Neural cell (in vitro differentiated cells): ENCODE results near the gene SOX13. TPM values are rescaled to one million over a fixed set of nuclear protein-coding genes. Genes with fewer than 3 reads are reported as not detected.

Experiments
- H2AFZ ChIP-seq: fragments of 200-600, 300-800 bp; sonication (generic), shearing (Covaris generic); 2 replicates; pipeline ENCODE4 v1.6.0; 2014; ENCODE audit warnings: low read depth, mild to moderate bottlenecking, antibody characterized with exemption, low read length, moderate library complexity
- H3F3A ChIP-seq: fragments of 200-600 bp; shearing (Covaris generic); 2 replicates; pipeline ENCODE4 v1.6.1; 2016; ENCODE audit warnings: mild to moderate bottlenecking, moderate library complexity, mixed read lengths, antibody characterized with exemption, low read length; ENCODE audit not compliant: insufficient read depth, poor library complexity, severe bottlenecking
- H3K27ac ChIP-seq: fragments of 200-600, 300-800 bp; sonication (generic), shearing (Covaris generic); 2 replicates; pipeline ENCODE4 v1.5.1; 2014; ENCODE audit warnings: mild to moderate bottlenecking, low read length, moderate library complexity
- H3K27me3 ChIP-seq: fragments of 300-800, 200-600 bp; sonication (generic), shearing (Covaris generic); 2 replicates; pipeline ENCODE4 v1.6.0; 2014; ENCODE audit warnings: mild to moderate bottlenecking, low read depth, low read length, moderate library complexity; ENCODE audit not compliant: insufficient read depth
- H3K36me3 ChIP-seq: fragments of 300-800, 200-600 bp; sonication (generic), shearing (Covaris generic); 2 replicates; pipeline ENCODE4 v1.5.1; 2014; ENCODE audit warnings: mild to moderate bottlenecking, antibody characterized with exemption, low read length, moderate library complexity; ENCODE audit not compliant: insufficient read depth
- H3K4me2 ChIP-seq: fragments of 300-800, 200-600 bp; sonication (generic), shearing (Covaris generic); 2 replicates; pipeline ENCODE4 v1.6.0; 2014; ENCODE audit warnings: mild to moderate bottlenecking, low read length
- H3K4me3 ChIP-seq: fragments of 300-800, 200-600 bp; sonication (generic), shearing (Covaris generic); 2 replicates; pipeline ENCODE4 v1.5.1; 2014; ENCODE audit warnings: mild to moderate bottlenecking, low read length, moderate library complexity
- H3K79me2 ChIP-seq: fragments of 200-600 bp; shearing (Covaris generic); replicated peaks from 2 replicates; pipeline ENCODE4 v1.6.0; 2014; ENCODE audit warnings: mild to moderate bottlenecking, low read length, moderate library complexity; ENCODE audit not compliant: insufficient read depth
- H3K9ac ChIP-seq: fragments of 300-800, 200-600 bp; sonication (generic), shearing (Covaris generic); 2 replicates; pipeline ENCODE4 v1.6.1; 2016; ENCODE audit warnings: mild to moderate bottlenecking, low read length, mixed read lengths
- H3K9me2 ChIP-seq: fragments of 200-600 bp; shearing (Covaris generic); 2 replicates; pipeline ENCODE4 v1.6.1; 2016; ENCODE audit warnings: mild to moderate bottlenecking, low read length, mixed read lengths; ENCODE audit not compliant: insufficient read depth
- H3K9me3 ChIP-seq: fragments of 200-600, 300-800 bp; sonication (generic), shearing (Covaris generic); 2 replicates; pipeline ENCODE4 v1.6.1; 2016; ENCODE audit warnings: mild to moderate bottlenecking, mixed run types, low read length, moderate library complexity, mixed read lengths
- H4K20me1 ChIP-seq: fragments of 200-600 bp; shearing (Covaris generic); 2 replicates; pipeline ENCODE4 v1.6.1; 2016; ENCODE audit warnings: mild to moderate bottlenecking, mixed run types; ENCODE audit not compliant: insufficient read depth
- EP300 ChIP-seq: fragments of 450-650 bp; conservative IDR thresholded peaks from 2 replicates; pipeline ENCODE4 v1.6.1; 2014; ENCODE audit warnings: antibody characterized with exemption, mild to moderate bottlenecking, moderate library complexity; ENCODE audit not compliant: poor library complexity, severe bottlenecking
- EZH2 ChIP-seq: fragments of 200-600, 300-800 bp; shearing (Covaris generic), sonication (generic); IDR thresholded peaks from 2 replicates; pipeline ENCODE4 v1.6.1; 2014; ENCODE audit warnings: antibody characterized with exemption, low read length, borderline replicate concordance, mild to moderate bottlenecking; ENCODE audit not compliant: insufficient read depth, poor library complexity, severe bottlenecking
- MXI1 ChIP-seq: fragments of 450-650 bp; conservative IDR thresholded peaks from 2 replicates; pipeline ENCODE4 v1.6.1; 2014; ENCODE audit warnings: antibody characterized with exemption, mild to moderate bottlenecking; ENCODE audit not compliant: poor library complexity, severe bottlenecking
- POLR2AphosphoS5 ChIP-seq: IDR thresholded peaks from 2 replicates; pipeline ENCODE4 v1.6.1; 2012
- RAD21 ChIP-seq: fragments of 450-650 bp; conservative IDR thresholded peaks from 2 replicates; pipeline ENCODE4 v1.6.1; 2014; ENCODE audit warnings: antibody characterized with exemption, mild to moderate bottlenecking, moderate library complexity
- SMC3 ChIP-seq: fragments of 450-650 bp; conservative IDR thresholded peaks from 2 replicates; pipeline ENCODE4 v1.6.1; 2014; ENCODE audit warnings: antibody characterized with exemption, mild to moderate bottlenecking, moderate library complexity; ENCODE audit not compliant: poor library complexity
- TAF1 ChIP-seq: IDR thresholded peaks from 2 replicates; pipeline ENCODE4 v1.6.1; 2012; ENCODE audit warnings: low read depth
- polyA plus RNA-seq: library from polyadenylated mRNA; depleted of rRNA; stranded (reverse); fragments of >200 nt; gene quantifications from 2 replicates; pipeline ENCODE4 v1.2.3, GENCODE V29; 2014
- TF ChIP-seq, protein P1 (sequence below): fragments of 450-650 bp; IDR thresholded peaks from 2 replicates; pipeline ENCODE4 v1.5.1; 2014; ENCODE audit warnings: antibody characterized with exemption, mild to moderate bottlenecking, moderate library complexity; ENCODE audit not compliant: poor library complexity, severe bottlenecking
- TF ChIP-seq, protein P2 (sequence below): IDR thresholded peaks from 2 replicates; pipeline ENCODE4 v1.6.1; 2012; ENCODE audit warnings: borderline replicate concordance

Gene SOX13
- polyA plus RNA-seq, 1 donor from 2014 or later = 1.7 TPM

DNA sequence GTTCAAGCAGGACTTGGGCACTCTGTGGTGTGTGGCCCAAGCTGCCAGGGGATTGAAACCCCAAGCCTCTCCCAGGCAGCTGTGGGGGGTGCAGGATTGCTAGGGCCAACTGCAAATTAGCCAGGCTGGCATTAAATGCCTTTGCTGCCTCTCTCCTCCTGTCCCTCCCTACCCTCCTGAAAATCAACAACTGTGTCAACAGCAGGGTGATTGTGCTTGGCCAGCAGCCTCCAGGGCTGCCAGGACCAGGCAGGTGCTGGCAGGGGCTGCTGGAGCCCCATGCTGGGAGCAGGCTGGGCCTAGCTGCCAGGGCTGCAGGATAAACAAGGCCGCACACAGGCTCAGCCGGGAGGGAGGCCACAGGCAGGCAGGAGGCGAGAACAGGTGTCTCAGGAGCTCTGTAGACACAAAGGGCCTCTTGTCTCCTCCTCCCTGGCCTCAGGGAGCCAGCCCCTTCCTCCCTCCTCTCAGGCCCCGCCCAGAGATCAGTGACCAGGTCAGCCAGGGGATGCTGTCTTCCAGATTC is 11.4 kb downstream of the SOX13 start:
- no peaks in the 10 kb centered on the region for H3K27me3 ChIP-seq
- no peaks in the 10 kb centered on the region for H3K36me3 ChIP-seq
- no peak overlapping the region for H2AFZ ChIP-seq
- no peaks in the 10 kb centered on the region for H3K9me3 ChIP-seq
- H3K9ac ChIP-seq = peak overlapping the region; percentile 31
- H3F3A ChIP-seq = no peaks in the 10 kb centered on the region
- H4K20me1 ChIP-seq = no peaks in the 10 kb centered on the region
- no peak overlapping the region for H3K4me2 ChIP-seq
- no peak overlapping the region for H3K27ac ChIP-seq
- H3K4me3 ChIP-seq = no peak overlapping the region
- no peak for TF ChIP-seq EP300
- TF ChIP-seq, protein P1, sequence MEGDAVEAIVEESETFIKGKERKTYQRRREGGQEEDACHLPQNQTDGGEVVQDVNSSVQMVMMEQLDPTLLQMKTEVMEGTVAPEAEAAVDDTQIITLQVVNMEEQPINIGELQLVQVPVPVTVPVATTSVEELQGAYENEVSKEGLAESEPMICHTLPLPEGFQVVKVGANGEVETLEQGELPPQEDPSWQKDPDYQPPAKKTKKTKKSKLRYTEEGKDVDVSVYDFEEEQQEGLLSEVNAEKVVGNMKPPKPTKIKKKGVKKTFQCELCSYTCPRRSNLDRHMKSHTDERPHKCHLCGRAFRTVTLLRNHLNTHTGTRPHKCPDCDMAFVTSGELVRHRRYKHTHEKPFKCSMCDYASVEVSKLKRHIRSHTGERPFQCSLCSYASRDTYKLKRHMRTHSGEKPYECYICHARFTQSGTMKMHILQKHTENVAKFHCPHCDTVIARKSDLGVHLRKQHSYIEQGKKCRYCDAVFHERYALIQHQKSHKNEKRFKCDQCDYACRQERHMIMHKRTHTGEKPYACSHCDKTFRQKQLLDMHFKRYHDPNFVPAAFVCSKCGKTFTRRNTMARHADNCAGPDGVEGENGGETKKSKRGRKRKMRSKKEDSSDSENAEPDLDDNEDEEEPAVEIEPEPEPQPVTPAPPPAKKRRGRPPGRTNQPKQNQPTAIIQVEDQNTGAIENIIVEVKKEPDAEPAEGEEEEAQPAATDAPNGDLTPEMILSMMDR = no peak
- TF ChIP-seq POLR2AphosphoS5 = no peak
- TF ChIP-seq, protein P2, sequence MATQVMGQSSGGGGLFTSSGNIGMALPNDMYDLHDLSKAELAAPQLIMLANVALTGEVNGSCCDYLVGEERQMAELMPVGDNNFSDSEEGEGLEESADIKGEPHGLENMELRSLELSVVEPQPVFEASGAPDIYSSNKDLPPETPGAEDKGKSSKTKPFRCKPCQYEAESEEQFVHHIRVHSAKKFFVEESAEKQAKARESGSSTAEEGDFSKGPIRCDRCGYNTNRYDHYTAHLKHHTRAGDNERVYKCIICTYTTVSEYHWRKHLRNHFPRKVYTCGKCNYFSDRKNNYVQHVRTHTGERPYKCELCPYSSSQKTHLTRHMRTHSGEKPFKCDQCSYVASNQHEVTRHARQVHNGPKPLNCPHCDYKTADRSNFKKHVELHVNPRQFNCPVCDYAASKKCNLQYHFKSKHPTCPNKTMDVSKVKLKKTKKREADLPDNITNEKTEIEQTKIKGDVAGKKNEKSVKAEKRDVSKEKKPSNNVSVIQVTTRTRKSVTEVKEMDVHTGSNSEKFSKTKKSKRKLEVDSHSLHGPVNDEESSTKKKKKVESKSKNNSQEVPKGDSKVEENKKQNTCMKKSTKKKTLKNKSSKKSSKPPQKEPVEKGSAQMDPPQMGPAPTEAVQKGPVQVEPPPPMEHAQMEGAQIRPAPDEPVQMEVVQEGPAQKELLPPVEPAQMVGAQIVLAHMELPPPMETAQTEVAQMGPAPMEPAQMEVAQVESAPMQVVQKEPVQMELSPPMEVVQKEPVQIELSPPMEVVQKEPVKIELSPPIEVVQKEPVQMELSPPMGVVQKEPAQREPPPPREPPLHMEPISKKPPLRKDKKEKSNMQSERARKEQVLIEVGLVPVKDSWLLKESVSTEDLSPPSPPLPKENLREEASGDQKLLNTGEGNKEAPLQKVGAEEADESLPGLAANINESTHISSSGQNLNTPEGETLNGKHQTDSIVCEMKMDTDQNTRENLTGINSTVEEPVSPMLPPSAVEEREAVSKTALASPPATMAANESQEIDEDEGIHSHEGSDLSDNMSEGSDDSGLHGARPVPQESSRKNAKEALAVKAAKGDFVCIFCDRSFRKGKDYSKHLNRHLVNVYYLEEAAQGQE = no peak
- TF ChIP-seq TAF1 = no peak
- no peak for TF ChIP-seq EZH2
- no peak for TF ChIP-seq SMC3
- TF ChIP-seq MXI1 = no peak
- TF ChIP-seq RAD21 = no peak
- H3K9me2 ChIP-seq = no peaks in the 10 kb centered on the region
- H3K79me2 ChIP-seq = no peaks in the 10 kb centered on the region

DNA sequence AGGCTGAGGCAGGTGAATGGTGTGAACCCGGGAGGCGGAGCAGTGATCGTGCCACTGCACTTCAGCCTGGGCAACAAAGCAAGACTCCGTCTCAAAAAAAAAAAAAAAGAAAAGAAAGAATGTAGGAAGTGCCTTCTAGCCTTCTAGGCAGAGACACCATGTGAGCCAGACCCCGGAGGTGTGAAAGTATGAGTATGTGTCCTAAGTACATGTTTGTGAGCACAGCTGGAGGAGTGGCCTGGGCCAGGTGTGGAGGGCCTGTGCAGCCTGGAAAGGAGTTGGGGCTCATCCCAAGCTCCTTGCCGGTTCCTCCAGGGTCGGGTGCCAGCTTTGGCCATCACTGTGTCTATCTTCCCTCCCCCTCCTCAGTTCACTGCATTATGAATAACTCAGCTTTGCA is 13.0 kb downstream of the SOX13 start:
- TF ChIP-seq TAF1 = no peak
- TF ChIP-seq EZH2 = no peak
- TF ChIP-seq SMC3 = no peak
- no peak for TF ChIP-seq RAD21
- TF ChIP-seq MXI1 = no peak
- no peak for TF ChIP-seq EP300
- TF ChIP-seq, protein P2 = no peak
- TF ChIP-seq, protein P1 = no peak
- H3K4me2 ChIP-seq = no peak overlapping the region
- H3K27ac ChIP-seq = no peak overlapping the region
- H2AFZ ChIP-seq = no peak overlapping the region
- H3K9ac ChIP-seq = no peak overlapping the region
- no peak overlapping the region for H3K4me3 ChIP-seq
- H4K20me1 ChIP-seq = no peaks in the 10 kb centered on the region
- H3K79me2 ChIP-seq = no peaks in the 10 kb centered on the region
- no peaks in the 10 kb centered on the region for H3K9me2 ChIP-seq
- H3K9me3 ChIP-seq = no peaks in the 10 kb centered on the region
- no peaks in the 10 kb centered on the region for H3K27me3 ChIP-seq
- no peaks in the 10 kb centered on the region for H3F3A ChIP-seq
- H3K36me3 ChIP-seq = no peaks in the 10 kb centered on the region
